Measurements from ENCODE around the gene FGD3.

FGD3 gene

DNA sequence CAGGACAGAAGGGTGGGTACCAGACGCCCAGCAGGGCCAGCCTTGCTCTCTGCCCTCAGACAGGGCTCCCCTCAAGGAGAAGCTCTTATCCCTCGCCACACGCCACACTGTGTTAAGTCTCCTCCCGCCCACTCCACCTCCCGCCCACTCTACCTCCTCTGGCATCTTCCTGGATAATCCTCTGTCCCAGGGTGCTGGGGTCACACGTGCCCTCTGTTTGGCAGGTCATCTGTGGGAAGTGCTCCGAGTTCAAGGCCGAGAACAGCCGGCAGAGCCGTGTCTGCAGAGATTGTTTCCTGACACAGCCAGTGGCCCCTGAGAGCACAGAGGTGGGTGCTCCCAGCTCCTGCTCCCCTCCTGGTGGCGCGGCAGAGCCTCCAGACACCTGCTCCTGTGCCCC lies 85.2 kb downstream of the FGD3 start:
- no peak for DNase-seq

- DNase-seq = peak; percentile 40
Observed at GRCh38 chr9:93033531-93033930, 86.2 kb downstream of the FGD3 start.

DNA sequence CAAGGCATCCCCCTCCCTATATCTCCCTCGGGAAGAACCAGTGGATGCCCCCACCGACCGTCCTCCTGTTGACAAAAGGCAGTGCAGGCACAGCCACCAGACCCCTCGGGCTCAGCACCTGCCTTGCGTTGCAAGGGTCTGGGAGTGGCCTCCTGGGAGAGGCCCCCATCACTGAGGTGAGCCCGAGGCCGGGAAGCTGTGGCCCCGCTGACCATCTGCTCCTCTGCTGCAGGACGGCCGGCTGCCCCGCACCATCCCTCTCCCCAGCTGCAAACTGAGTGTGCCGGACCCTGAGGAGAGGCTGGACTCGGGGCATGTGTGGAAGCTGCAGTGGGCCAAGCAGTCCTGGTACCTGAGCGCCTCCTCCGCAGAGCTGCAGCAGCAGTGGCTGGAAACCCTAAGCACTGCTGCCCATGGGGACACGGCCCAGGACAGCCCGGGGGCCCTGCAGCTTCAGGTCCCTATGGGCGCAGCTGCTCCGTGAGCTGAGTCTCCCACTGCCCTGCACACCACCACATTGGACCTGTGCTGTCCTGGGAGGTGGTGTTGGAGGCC lies 87.9 kb downstream of the FGD3 start:
- DNase-seq = no peak

GRCh38 chr9:93035821-93036351 lies 88.6 kb downstream of the FGD3 start:
- DNase-seq = no peak

DNA sequence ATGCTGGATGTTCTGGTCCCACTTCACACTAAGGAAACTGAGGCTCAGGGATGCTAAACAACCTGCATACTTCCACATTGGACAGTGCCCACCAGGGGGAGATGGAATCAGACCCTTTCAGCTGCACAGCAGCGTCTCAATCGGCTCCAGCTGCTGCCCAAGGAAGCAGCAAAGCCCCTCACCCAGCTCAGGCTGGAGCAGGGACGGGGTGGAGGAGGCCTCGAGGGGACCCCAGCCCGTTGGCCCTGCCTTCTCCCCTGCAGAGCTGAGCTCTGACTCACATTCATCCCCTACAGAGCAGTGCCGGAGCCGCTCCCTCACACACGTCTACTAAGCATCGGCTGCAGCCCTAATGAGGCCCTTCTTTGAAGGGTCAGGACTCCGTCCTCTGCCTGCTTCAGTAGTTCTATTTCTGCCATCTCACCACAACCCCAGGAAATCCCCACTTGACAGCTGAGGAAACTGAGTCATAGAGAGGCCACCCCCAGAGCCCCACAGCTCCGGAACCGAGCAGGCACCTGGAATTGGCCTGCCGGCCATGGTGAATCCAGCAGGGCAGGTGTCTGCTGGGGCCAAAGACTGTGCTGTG lies 89.7 kb downstream of the FGD3 start:
- no peak for DNase-seq

- DNase-seq = no peak
Observed at GRCh38 chr9:93037476-93037971, 90.2 kb downstream of the FGD3 start.

- DNase-seq = no peak
Observed at GRCh38 chr9:93038918-93039317, 91.6 kb downstream of the FGD3 start.

DNA sequence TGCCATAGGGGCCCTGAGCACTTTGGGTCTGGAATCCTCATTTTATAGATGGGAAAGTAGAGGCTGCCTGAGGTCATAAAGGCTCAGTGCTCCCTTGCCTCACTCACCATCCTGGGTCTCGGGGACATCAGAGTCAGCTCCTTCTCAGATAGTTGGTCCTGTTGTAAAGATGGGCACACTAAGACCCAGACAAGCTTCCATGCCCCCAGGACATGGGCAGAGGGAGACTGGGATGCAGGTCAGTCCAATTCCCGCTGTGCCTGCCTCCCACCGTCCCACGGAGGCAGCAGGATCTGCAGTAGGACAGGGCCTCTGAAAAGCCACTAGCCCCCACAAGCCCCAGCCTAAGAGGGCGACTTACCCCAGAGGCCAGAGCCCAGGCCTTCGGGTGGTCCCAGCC lies 92.1 kb downstream of the FGD3 start:
- DNase-seq = no peak

DNA sequence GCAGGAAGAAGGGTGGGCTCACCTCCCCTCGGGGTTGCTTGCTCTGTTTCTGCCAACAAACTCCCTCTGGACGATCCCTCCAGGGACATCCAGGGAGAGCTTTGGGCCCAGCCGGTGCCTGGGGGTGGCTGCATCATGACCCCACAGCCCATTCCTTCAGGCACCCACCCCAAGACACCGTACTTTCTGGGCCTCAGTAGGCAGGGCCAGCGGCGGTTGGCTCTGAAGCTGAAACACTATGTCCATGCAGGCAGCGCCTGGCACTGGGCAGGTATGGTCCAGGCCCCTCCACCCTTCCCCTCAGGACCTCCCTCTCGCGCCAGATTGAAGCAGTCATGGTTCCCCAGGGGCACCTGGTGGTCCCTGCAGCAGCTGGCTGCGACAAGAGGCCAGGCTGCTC lies 92.7 kb downstream of the FGD3 start:
- no peak for DNase-seq

DNA sequence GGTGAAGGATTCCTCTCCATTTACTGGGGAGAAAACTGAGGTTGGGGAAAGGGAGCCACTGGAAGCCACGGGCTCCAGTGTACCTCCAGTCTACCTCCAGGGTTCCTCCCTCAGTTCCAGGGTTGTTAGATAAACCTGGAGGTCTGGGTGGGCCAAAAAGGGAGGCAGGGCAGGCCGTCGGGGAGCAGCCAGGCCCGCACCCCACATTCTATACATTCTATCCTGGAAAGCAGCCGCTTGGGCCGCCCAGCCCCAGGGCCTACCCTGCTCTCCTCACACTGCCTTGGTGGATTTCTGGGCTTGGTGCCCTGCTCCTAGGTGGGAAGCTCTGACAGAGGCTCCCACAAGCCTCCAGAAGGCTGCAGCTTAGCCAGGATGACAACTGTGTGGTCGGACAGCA lies 93.1 kb downstream of the FGD3 start:
- no peak for DNase-seq

DNA sequence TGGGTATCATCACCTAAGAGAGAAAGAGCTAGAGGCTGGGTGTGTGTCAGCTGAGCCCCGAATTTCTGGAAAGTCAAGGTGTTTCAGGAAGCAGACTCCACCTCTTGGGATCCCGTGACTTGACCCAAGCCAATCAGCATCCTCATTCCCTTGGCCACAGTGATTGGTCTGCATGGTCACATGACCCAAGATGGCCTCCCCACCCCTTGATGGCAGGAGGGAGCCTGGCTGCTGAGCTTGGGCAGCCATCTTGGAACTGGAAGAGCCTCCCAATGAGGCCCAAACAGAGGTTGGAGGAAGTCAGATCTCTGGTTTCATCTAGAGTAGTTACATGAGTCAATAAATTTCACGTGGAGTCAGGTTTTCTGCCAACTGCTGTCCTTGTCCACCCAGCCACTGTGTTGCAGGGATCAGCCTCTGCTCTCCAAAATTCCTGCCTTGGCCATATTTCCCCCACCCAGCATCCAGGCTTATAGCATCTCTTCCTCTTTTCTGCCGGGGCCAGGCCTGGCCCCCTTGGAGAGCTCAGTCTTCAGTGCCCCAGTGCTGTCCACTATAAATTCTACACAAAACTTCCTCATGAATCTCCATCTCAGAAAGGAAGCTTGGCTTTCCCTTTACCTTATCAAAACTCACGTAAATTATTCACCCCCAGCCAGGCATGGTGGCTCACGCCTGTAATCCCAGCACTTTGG lies 93.9 kb downstream of the FGD3 start:
- DNase-seq = no peak

DNA sequence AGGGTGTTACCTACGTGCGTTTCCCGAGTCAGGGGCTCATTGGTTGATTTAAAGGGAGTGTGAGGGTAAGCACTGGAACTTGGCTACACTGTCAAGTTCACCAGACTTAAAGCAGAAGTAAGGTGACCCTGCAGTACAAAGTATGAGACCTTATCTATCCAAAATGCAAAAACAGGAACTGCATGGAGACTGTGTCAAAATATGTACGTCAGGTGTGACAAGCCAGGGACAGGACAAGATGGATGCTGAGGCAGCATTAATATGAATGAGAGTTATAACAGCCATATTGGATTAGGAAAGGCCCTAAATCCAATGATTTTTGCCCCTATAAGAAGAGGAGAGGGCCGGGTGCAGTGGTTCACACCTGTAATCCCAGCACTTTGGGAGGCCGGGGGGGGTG lies 95.8 kb downstream of the FGD3 start:
- no peak for DNase-seq

GRCh38 chr9:93045521-93045920 lies 98.2 kb downstream of the FGD3 start:
- DNase-seq = no peak

DNA sequence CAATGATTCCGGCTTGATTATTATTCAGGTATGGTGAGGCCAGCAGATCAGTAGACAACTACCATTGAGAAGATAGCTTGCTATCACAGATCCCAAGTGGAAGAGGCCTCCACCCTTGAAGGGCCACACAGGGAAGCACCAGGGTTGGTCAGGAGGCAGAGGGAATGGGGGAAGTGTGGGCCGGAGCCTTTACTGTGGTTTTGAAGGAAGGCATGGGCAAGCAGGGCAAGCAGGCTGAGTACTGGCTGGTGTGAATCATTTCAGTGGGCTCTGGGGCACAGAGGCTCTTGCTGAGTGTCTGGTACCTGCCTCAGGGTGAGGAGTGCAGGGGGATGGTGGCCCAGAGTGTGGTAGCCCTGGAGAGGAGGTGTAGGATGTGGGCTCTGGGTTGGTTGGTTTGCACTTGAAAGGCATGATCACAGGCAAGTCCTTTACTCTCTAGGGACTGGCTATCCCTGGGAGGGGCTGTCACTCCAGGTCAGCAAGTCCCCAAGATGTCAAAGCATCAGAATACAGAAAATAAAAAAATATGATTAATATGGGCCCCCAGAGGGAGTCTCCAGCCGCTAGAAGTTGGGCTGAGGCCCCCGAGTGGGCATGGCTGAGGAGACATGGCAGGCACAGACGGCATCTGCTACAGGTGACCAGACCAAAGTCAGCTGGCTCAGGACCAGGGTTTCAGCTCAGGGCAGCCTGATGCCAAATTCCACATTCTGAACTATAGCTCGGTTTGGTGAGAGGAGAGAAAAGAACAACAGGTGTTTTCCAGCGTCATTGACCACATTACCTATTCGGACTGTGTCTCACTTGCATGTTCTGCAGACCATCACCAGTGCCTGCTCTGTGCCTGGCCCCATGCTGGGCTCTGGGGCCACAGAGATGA lies 101.5 kb downstream of the FGD3 start:
- DNase-seq = no peak

DNA sequence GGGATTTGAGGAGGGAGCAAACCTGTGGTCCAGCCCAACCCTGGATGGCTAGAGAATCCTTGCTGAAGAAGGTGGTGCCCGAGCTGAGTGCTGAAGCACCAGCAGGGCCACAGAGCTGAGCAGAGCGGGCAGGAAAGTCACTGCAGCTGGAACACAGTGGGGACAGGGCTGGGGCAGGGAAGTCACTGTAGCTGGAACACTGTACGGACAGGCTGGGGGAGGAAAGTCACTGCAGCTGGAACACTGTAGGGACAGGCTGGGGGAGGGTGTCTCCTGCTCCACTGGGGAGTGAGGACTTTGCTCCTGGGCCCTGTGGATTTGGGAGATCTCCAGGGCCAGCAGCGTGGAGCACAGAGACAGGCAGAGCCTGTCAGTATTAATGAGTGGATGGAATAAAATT lies 102.2 kb downstream of the FGD3 start:
- no peak for DNase-seq

DNA sequence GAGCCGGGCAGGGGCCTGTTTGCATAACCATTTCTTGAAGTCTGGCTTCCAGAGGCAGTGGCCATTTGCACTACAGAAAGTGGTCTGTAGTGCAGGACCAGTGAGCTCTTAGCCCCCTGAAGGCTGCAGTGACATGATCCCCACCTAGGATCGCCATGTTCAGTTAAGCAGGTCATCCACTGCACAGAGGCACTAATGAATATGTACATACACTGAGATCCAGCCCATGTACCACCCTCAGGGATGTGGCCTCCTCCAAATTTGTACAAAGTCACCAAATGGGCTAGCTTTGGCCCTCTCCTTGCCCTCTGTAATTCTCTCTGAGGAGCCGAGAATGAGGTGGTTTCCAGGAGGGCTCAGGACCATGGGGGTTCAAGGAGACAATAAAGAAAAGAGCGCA lies 102.9 kb downstream of the FGD3 start:
- no peak for DNase-seq

GRCh38 chr9:93051680-93052089 lies 104.4 kb downstream of the FGD3 start:
- DNase-seq = no peak

DNA sequence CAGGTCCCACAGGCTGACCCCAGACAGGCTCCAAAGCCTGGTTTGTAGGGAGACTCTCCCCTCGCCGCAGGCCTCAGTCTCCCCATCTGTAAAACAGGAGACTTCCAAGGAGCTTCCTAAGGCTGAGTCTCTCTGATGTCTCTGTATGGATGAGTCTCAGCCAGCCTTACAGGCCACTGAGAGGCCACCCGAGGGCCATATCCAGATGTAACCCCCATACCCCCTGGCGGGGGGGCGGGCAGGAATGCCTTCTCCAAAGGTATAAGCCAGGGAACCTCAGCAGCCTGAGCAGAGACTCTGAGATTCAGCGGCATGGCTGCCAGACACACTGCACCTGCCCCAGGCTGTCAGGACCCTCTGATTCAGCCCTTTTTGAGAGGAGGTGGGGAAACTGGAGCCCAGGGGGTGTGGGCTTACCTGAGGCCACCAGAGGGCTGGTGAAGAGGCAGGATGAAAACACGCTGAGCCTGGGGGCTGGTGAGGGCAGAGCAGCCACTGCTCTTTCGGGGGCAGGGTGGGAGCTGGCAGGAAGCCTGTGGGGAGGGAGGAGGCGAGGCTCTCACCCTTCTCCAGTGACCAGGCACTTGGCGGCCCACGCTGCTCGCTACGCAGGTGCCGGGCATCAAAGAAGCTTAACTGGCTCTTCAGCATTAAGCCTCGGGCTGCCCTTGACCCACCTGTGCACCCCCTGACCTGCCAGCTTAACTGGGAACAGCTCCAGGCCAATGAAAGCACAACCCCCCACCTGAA lies 105.6 kb downstream of the FGD3 start:
- no peak for DNase-seq

DNA sequence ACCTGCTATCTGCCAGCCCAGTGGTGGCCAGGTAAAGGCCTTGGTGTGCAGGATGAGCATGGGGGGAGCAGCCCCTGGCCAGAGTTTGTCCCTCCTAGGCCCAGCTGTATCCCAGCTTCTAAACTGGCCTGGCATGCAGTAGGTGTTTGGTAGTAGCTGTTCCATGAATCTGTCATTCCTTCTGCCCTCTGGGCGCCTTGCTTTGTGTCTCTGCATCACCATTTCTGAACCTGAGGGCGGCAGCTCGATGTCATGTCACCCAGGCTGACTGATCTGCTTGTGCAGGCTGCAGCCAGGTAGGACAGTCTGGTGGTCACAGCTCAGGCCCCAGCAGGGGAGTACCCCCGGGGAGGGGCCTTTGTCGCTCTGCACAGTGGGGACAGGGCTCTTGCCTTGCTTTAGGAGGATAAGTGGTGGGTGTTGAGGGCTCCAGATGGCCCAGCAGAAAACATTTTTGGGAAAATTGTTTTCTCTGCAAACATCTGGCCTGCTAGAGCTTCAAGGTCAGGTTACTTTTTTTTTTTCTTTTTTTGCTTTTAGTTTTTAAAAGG lies 106.5 kb downstream of the FGD3 start:
- no peak for DNase-seq

GRCh38 chr9:93054758-93055704 lies 107.7 kb downstream of the FGD3 start:
- no peak for DNase-seq
